Common myeloid progenitor, CD34-positive (primary cell): ENCODE results near the gene WDR70.

Experiments used
- CTCF ChIA-PET: fragments of 350-600 bp; sonication (Branson Sonifier 250); formaldehyde crosslinking; loops from one replicate; lab custom pipeline; 2021; ENCODE audit warnings: antibody characterized with exemption; lab: Charles Lee
- POLR2A ChIA-PET: fragments of 350-600 bp; sonication (Branson Sonifier 250); formaldehyde crosslinking; loops from one replicate; lab custom pipeline; 2021; ENCODE audit warnings: antibody characterized with exemption; lab: Charles Lee
- DNase-seq, 3 donors: peaks; one replicate each; pipeline versions ENCODE4 v3.0.0 to v3.0.0-alpha.2; 2013
- H3K27ac ChIP-seq, 2 experiments: 1 replicate in 1 of 2; 2 replicates in 1 of 2; pipeline ENCODE4 v1.7.0; 2013; ENCODE audit warnings: inconsistent platforms in 2 of 2, low read length in 2 of 2, mild to moderate bottlenecking in 2 of 2, low read depth in 1 of 2, moderate library complexity in 1 of 2; ENCODE audit not compliant: severe bottlenecking in 2 of 2, insufficient read depth in 1 of 2, poor library complexity in 1 of 2
- H3K27me3 ChIP-seq, 5 experiments: replicated peaks in 2 of 5; 1 replicate in 3 of 5; 2 replicates in 2 of 5; pipeline versions ENCODE4 v1.6.1 to v1.7.0; 2013; ENCODE audit warnings: low read length in 4 of 5, mild to moderate bottlenecking in 2 of 5, moderate library complexity in 2 of 5, inconsistent platforms in 1 of 5; ENCODE audit not compliant: insufficient read depth in 5 of 5, control insufficient read depth in 4 of 5
- H3K36me3 ChIP-seq, 4 experiments: 1 replicate in 2 of 4; 2 replicates in 2 of 4; pipeline versions ENCODE4 v1.6.1 to v1.7.0; 2013; ENCODE audit warnings: low read length in 3 of 4, control low read depth in 1 of 4, mild to moderate bottlenecking in 1 of 4; ENCODE audit not compliant: control insufficient read depth in 4 of 4, insufficient read depth in 4 of 4
- H3K4me1 ChIP-seq, 4 experiments: 1 replicate in 3 of 4; 2 replicates in 1 of 4; pipeline versions ENCODE4 v1.6.1 to v1.7.1; 2013; ENCODE audit warnings: low read length in 3 of 4, mild to moderate bottlenecking in 3 of 4, control low read depth in 1 of 4, inconsistent platforms in 1 of 4, moderate library complexity in 1 of 4; ENCODE audit not compliant: control insufficient read depth in 4 of 4, insufficient read depth in 4 of 4; ENCODE audit errors: control extremely low read depth in 1 of 4
- H3K4me3 ChIP-seq, 7 experiments: 1 replicate in 4 of 7; 2 replicates in 3 of 7; pipeline versions ENCODE4 v1.5.1 to v1.7.0; 2013; ENCODE audit warnings: mild to moderate bottlenecking in 7 of 7, low read length in 6 of 7, moderate library complexity in 6 of 7, inconsistent platforms in 2 of 7, low read depth in 2 of 7, control low read depth in 1 of 7; ENCODE audit not compliant: insufficient read depth in 4 of 7, control insufficient read depth in 1 of 7; ENCODE audit errors: extremely low read depth in 1 of 7
- H3K9me3 ChIP-seq, 5 experiments: 1 replicate in 4 of 5; 2 replicates in 1 of 5; pipeline versions ENCODE4 v1.6.1 to v1.7.1; 2013; ENCODE audit warnings: low read length in 4 of 5, mild to moderate bottlenecking in 2 of 5, inconsistent platforms in 1 of 5, low read depth in 1 of 5, moderate library complexity in 1 of 5; ENCODE audit not compliant: control insufficient read depth in 4 of 5, insufficient read depth in 2 of 5; ENCODE audit errors: control extremely low read depth in 1 of 5
- WGBS: methylation state at CpG from one replicate; pipeline ENCODE4 v1.1.5; 2013; ENCODE audit not compliant: insufficient coverage; 5-methylcytosine and 5-hydroxymethylcytosine counted together

Gene WDR70

GRCh38 chr5:37720550-37720952, 341.4 kb downstream of the WDR70 start:
- ChIA-PET CTCF (interaction anchor here (4.1 kb wide), 1 partner anchor 17 kb away, joined by 14 read pairs; no protein-coding TSS in a partner anchor), POLR2A (no interaction called here)
- Histone ChIP-seq H3K4me1 (peaks cover 0 to 4% (median under 1%) of the 10 kb centered on the region in 4 experiments), H3K27ac (no peak overlapping the region), H3K36me3 (peaks cover 3 to 15% (median 6%) of the 10 kb centered on the region in 4 experiments), H3K4me3 (no peak overlapping the region), H3K9me3 (no peaks in the 10 kb centered on the region), H3K27me3 (no peaks in the 10 kb centered on the region)
- no peak for DNase-seq
- WGBS, result 100% methylated on average over 2 of the region's 2 CpGs

DNA sequence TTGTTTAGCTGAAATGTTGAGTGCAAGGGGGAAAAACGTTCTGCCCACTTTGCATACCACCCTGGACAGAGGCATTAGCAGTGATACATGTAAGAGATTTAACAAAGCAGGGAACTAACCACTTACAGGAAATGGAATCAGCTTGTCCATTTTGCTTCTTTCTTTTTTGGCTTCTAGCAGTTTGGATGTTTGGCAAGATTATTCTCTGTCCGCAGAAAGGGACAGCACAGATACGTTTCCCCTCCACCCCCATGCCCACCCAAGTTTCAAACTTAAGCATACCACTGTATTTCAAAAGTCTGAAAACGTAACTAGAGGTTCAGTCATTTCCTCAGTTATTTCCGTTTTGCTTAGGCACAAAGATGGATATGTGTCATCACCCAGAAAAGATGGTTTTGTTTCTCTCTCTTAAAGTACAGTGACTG, 342.3 kb downstream of the WDR70 start:
- Histone ChIP-seq H3K27me3 (no peaks in the 10 kb centered on the region), H3K27ac (no peak overlapping the region), H3K4me1 (peaks cover 0 to 4% (median under 1%) of the 10 kb centered on the region in 4 experiments), H3K4me3 (no peak overlapping the region), H3K9me3 (no peaks in the 10 kb centered on the region), H3K36me3 (peaks cover 3 to 15% (median 6%) of the 10 kb centered on the region in 4 experiments)
- CTCF ChIA-PET, result interaction anchor here (4.1 kb wide), 1 partner anchor 16 kb away, joined by 14 read pairs; no protein-coding TSS in a partner anchor
- DNase-seq, result no peak
- POLR2A ChIA-PET, result no interaction called here
- WGBS, result 96% methylated on average over 4 of the region's 5 CpGs

DNA sequence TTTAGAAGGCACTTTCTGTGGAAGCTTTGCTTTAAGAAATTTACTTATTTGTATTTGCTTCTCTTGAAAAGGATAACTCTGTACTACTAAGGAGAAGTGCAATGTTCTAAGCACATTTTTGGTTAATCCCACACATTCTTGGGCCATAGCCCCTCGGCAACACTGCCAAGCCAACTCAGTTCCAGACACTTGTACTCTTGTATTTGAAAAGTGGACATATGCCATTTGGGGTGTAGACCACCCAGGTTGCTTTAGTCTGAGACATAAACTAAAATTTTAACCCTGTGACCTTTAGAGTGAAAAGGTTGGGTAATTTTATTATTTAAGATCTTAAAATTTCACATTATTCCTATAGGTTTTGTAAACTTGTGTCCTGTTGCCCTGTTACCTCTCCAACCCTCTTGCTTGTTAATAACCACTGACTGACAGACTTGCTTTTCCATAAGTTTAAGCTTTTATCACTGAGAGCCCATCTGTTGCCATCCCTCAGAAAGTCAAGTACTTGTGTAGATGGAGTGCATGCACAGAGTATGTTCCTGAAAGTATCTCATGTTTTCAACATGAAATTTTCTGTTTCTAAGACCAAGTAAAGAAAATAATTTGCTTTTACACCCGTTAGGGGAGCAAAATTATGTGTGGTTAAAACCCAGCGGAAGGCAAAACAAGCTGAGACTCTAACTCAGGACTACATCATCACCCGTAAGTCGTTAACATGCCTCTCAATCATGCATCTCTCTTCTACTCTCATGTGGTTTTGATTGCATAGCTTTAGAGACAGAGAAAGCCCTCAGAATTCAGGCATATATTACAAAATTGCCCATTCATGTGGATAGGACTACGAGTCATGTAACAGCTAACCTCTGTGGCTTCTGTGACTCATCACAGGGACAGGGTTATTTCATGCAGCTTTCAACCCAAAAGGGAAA, 343.4 kb downstream of the WDR70 start:
- Histone ChIP-seq H3K27me3 (no peaks in the 10 kb centered on the region), H3K4me1 (peaks cover 0 to 4% (median under 1%) of the 10 kb centered on the region in 4 experiments), H3K27ac (no peak overlapping the region), H3K4me3 (no peak overlapping the region), H3K36me3 (peaks cover 3 to 22% (median 10%) of the 10 kb centered on the region in 4 experiments), H3K9me3 (no peaks in the 10 kb centered on the region)
- ChIA-PET POLR2A (no interaction called here), CTCF (interaction anchor here (0.7 to 4.1 kb wide), 6 partner anchors 15 to 309 kb away, joined by 3 to 14 read pairs (median 5); no protein-coding TSS in a partner anchor)
- DNase-seq, result peak; percentile 20 to 70 (median 68)
- 94% methylated on average over 4 of the region's 6 CpGs for WGBS

GRCh38 chr5:37723162-37723961, 344.2 kb downstream of the WDR70 start:
- no peak overlapping the region for H3K27ac ChIP-seq
- H3K9me3 ChIP-seq, result no peaks in the 10 kb centered on the region
- peaks cover 0 to 4% (median under 1%) of the 10 kb centered on the region in 4 experiments for H3K4me1 ChIP-seq
- ChIA-PET CTCF (interaction anchor here (0.7 to 4.1 kb wide), 9 partner anchors 14 to 469 kb away, joined by 3 to 14 read pairs (median 4); no protein-coding TSS in a partner anchor), POLR2A (no interaction called here)
- no peak overlapping the region for H3K4me3 ChIP-seq
- WGBS, result 100% methylated on average over 5 of the region's 8 CpGs
- peak; percentile 7 to 24 (median 19) for DNase-seq
- H3K36me3 ChIP-seq, result peaks cover 4 to 25% (median 12%) of the 10 kb centered on the region in 4 experiments
- no peaks in the 10 kb centered on the region for H3K27me3 ChIP-seq

GRCh38 chr5:37724395-37725125, 345.4 kb downstream of the WDR70 start:
- H3K27ac ChIP-seq, result no peak overlapping the region
- H3K36me3 ChIP-seq, result peaks cover 5 to 30% (median 18%) of the 10 kb centered on the region in 4 experiments
- H3K4me3 ChIP-seq, result no peak overlapping the region
- WGBS, result 99% methylated on average over 8 of the region's 8 CpGs
- DNase-seq, result no peak
- POLR2A ChIA-PET, result no interaction called here
- H3K9me3 ChIP-seq, result no peaks in the 10 kb centered on the region
- CTCF ChIA-PET, result interaction anchor here (0.8 to 4.1 kb wide), 7 partner anchors 10 to 468 kb away, joined by 3 to 14 read pairs (median 3); no protein-coding TSS in a partner anchor
- H3K27me3 ChIP-seq, result no peaks in the 10 kb centered on the region
- H3K4me1 ChIP-seq, result peaks cover 0 to 4% (median under 1%) of the 10 kb centered on the region in 4 experiments

DNA sequence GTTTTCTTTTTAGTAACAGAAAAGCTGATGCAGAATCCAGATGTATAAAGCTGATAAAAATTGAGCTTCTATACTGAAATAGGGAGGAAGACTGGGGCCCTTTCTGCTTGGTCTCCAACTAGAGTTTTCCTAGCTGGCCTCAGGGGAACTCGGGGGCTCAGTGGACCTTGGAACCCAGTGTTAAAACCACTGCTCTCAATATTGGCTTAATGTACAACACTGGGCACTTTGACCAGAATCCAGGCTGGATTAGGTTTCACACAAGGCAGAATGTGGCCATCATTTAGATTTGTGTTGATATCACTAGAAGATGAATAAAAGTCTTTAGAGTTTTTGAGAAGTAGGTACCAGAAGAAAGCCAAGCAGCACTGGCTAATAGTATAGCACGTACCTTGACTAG, 346.1 kb downstream of the WDR70 start:
- Histone ChIP-seq H3K36me3 (peaks cover 5 to 30% (median 18%) of the 10 kb centered on the region in 4 experiments), H3K9me3 (no peaks in the 10 kb centered on the region), H3K4me3 (no peak overlapping the region), H3K27ac (no peak overlapping the region), H3K27me3 (no peaks in the 10 kb centered on the region), H3K4me1 (peaks cover 0 to 4% (median under 1%) of the 10 kb centered on the region in 4 experiments)
- DNase-seq, result no peak
- ChIA-PET CTCF (interaction anchor here (0.8 to 2.0 kb wide), 4 partner anchors 10 to 23 kb away, joined by 3 to 8 read pairs (median 4); no protein-coding TSS in a partner anchor), POLR2A (no interaction called here)
- WGBS, result no CpG with 5 or more reads among the region's 2 CpGs
